NCI-H2107 treated with DMSO at 0.1 percent for 48 hours (cell line): ENCODE measurements around the gene PROM2.
A peak's percentile ranks its signal among the peaks of the same experiment; 100 is the strongest.
"Not testable (repeated sequence)": the region's sequence is repeated elsewhere in the genome, so short reads cannot be mapped to it uniquely, and the experiment has no call there.

Experiments
- DNase-seq: peaks from one replicate; lab custom pipeline; 2025; ENCODE audit not compliant: unreplicated experiment; lab: John Stamatoyannopoulos, UW

Gene PROM2, protein sequence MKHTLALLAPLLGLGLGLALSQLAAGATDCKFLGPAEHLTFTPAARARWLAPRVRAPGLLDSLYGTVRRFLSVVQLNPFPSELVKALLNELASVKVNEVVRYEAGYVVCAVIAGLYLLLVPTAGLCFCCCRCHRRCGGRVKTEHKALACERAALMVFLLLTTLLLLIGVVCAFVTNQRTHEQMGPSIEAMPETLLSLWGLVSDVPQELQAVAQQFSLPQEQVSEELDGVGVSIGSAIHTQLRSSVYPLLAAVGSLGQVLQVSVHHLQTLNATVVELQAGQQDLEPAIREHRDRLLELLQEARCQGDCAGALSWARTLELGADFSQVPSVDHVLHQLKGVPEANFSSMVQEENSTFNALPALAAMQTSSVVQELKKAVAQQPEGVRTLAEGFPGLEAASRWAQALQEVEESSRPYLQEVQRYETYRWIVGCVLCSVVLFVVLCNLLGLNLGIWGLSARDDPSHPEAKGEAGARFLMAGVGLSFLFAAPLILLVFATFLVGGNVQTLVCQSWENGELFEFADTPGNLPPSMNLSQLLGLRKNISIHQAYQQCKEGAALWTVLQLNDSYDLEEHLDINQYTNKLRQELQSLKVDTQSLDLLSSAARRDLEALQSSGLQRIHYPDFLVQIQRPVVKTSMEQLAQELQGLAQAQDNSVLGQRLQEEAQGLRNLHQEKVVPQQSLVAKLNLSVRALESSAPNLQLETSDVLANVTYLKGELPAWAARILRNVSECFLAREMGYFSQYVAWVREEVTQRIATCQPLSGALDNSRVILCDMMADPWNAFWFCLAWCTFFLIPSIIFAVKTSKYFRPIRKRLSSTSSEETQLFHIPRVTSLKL

DNA sequence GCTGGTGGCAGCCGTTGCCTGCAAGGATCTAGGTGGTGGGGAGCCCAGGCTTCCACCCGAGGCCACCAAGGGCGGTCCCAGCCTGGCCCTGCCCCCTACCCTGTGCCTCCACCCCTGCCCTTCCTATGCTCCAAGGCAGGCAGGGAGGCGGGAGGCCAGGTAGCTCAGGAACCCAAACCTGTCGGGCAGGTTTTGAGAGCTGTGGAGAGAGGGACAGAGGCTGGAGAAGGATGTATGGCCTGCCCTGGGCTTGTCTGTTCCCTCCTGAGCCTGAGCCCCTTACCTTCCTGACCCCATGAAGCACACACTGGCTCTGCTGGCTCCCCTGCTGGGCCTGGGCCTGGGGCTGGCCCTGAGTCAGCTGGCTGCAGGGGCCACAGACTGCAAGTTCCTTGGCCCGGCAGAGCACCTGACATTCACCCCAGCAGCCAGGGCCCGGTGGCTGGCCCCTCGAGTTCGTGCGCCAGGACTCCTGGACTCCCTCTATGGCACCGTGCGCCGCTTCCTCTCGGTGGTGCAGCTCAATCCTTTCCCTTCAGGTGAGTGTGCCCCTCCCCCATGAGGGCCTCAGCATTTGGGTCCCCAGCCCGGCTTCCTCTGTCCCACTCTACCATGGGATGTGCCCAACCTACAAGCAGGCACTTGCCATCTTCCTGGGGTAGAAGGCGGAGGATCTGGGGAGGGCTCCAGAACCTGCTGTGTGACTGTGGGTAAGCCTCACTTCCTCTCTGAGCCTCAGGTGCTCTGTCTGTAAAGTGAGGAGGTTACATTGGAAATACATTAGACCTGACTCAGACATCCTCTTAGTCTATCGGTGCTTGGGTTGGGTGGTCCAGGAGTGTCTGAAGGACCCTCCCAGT is at the start of gene PROM2:
Gene PROM2, plus strand, starts transcription at position 159 of the 860 bp plus-strand sequence. Its CDS starts 137 bp downstream, at position 296.
- DNase-seq: no peak

DNA sequence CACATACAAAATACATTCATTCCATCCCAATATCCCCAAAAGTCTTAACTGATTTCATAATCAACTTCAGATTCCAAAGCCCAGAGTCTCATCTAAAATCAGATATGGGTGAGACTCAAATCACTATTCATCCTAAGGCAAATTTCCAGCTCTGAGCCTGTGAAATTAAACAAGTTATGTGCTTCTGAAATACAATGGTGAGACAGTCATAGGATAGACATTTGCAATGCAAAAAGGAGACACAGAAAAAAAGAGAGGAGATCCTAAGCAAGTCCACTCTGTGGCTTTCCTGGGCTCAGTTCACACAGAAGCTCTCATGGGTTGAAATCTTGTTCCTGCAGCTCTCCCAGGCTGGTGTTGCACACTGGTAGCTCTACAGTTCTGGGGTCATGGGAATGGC is 48.6 kb upstream of the PROM2 start:
- DNase-seq: no peak

DNA sequence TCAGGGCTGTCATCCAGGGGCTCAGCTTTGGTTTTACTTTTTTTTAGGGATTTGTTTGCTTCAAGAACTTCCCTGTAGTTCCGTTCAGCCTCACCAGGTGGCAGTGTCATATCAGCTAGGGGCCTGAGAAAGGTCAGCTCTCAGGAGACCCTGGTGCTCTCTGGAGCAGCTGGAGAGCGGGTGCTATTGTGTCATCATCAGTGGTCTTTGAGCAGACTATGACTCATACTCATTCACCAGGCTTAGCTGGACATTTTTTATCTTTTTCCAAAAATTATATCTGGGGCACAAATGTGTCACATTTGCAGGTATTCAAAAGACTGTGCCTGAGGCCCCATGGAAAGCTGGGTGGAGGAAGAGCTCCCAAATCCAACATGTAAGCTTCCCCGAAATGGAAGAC is 42.5 kb upstream of the PROM2 start:
- peak; percentile 56 for DNase-seq

DNA sequence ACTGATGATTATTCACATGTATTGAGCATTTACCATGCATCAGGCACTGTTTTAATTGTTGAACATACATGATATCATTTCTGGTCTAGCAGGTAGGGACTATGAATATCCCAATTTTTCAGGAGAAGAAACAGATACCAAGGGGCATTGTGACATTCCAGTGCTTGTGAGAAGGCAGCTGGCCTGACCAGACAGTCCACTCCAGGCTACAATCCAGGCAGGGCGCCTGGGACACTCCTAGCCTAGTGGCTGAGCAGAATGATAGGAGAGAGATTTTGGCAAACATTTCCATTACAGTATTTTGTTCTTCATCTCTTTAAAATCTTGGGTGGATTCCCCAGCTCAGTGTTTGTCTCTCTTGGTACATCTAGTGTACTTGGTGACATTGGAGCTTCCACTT is 42.0 kb upstream of the PROM2 start:
- no peak for DNase-seq

DNA sequence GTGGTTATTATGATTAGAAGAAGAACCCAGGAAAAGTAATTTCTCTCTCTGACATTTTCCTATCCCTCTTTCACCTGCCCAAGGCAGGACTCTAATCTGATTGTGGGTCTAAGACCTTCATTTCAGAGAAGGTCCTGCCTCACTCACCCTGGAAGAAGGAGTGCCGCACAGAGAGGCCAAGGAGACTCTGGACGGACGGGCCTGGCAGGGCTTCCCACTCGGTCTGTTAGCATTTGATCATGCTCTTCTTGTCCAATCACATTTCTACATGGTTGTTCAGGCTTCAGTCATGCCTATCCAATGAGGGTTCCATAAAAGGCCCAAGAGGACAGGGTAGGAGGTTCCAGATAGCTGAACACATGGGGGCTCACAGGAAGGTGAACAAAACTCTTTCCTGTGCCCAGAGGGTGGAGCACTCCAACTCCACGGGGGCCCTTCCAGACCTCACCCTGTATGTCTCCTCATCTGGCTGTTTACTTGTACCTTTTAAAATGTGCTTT is 39.9 kb upstream of the PROM2 start:
- DNase-seq: no peak

DNA sequence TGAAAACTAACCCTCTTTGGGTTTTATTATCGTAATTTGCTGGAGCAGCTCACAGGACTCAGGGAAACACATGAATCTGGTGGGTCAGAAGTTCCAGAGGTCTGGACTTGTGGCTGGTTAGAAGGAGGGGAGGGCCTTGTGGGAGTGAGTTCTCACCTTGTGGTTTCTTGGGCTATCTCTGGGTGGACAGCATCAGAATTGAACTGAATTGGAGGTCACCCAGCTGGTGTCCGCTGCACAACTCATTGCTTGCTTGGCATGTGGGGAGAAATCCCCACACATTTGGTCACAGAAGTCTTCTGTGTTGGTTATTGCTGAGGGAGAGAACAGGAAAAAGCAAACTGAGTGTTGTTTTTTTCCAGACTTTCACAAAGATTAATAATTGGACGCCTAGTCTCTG is 39.4 kb upstream of the PROM2 start:
- no peak for DNase-seq

DNA sequence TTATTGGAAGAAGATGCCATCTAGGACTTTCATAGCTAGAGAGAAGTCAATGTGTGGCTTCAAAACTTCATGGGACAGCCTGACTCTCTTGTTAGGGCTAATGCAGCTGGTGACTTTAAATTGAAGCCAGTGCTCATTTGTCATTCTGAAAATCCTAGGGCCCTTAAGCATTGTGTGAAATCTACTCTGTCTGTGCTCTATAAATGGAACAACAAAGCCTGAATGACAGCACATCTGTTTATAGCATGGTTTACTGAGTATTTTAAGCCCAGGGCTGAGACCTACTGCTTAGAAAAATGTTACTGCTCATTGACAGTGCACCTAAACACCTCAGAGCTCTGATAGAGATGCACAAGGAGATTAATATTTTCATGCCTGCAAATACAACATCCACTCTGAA is 36.1 kb upstream of the PROM2 start:
- DNase-seq: no peak

DNA sequence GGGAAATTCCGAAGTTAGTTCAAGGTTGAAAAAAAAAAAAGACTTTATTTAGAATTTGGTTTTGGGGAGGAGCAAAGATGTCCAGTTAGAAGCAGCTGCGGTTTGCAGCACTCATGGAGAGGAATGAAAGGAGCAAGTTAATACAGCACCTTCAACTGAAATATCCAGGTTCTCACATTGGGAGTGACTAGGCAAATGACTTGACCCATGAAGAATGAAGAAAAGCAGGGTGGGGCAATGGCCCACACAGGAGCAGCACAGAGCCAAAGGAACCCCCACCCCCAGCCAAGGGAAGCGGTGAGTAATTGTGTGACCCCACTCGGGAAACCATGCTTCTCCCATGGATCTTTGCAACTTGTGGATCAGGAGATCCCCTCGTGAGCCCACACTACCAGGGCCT is 34.2 kb upstream of the PROM2 start:
- DNase-seq: no peak

DNA sequence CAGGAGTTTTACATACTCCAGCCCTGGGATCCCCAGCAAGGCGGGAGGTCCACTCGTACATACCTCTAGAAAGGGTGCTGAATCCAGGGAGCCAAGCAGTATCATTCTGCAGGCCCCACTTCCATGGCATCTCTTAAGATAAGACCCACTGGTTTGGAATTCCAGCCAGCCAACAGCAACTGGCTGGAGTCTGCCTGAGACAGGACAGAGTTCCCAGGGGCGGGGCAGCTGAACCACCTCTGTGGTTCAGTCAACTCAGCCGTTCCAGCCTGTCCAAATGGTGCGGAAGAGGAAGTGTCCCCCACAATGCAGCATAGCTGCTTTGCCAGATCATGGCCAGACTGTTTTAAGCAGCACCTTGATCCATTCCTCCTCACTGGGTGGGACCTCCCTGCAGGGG is 33.7 kb upstream of the PROM2 start:
- DNase-seq: no peak

DNA sequence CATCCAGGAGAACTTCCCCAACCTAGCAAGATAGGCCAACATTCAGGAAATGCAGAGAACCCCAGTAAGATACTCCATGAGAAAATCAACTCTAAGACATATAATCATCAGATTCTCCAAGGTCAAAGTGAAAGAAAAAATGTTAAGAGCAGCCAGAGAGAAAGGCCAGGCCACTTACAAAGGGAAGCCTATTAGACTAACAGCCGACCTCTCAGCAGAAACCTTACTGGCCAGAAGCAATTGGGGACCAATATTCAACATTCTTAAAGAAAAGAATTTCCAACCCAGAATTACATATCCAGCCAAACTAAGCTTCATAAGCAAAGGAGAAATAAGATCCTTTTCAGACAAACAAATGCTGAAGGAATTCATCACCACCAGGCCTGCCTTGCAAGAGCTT is 32.2 kb upstream of the PROM2 start:
- DNase-seq: not testable (repeated sequence)

DNA sequence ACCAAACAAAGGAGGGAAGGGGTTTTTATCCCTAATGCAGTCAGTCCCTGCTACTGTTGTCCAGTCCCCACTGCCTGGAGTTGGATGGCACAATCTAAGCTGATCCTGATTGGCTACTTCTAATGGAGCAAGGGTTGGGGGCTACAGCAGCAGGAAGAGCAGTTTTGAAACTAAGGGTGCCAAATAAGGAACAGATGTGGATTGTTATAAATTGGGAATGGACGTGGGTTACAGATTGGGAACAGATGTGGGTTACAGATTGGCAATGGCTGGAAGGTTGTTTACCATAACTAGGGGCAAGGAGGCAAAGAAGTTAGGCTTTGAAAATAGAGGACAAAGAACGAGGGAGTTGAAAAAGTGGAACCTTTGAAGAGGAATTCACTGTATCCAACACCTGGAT is 16.0 kb upstream of the PROM2 start:
- DNase-seq: no peak

DNA sequence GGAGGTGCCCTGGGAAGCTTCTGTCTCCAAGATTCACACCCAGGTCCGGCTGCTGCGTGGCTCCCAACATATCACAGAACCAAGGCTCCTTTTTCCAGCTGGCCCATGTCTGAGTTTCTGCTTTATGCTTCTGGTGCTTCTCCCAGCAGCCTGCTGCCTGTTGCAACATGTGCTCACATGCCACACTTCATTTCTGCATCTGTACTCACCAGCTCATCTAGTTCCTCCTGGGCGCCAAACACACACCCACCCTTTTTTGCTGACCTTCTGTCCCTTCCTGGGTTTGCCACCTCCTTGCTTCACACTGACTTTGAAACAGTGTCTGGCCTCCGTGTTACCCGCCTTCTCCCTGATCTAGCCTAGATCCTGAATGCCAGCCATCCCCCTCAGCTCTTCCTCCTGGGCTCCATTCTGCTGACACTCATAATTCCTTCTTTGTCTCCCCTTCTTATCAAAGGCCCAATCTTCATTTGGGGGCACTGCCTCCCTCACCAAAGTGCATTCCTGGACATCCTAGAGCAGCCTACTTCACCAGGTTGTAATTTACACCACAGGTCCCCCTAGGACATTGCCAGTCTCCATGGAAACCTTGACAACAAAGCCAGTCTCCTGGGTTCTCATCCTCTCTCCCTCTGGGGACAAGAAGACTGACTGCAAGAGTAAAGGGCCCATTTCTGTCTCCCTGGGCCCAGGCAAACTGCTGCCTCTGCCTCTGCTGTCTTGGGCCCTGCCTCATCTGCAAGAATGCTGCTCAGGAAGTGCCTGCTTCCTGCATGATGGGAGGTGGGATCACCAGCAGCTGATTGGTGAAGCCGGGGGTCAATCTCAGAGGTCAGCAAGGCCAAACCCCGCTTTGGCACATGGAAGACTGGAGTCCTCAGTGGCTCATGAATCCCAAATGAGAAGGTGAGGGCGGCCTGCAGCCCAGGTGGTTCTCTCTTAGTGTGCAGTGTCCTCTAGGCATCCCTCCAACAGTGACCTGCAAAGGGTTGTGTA is 13.9 kb upstream of the PROM2 start:
- no peak for DNase-seq

DNA sequence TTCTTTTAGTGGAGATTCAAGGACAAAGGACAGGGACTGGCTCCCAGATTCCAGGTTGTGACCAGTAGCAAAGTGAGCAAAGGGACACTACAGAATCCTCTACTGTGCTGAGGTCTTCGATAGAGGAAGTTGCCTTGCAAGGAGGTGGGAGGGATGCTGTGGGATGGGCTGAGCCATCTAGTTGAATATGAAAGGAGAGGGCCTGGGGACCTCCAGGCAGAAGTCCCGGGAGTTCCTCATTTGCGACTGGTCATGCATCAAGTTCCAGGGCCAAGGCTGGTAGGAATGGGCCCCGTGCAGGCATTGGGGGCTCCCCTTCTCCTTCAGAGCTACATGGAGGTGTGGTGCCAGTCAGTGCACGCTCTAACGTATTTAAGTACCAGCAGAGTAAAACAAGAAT is 12.6 kb upstream of the PROM2 start:
- no peak for DNase-seq

DNA sequence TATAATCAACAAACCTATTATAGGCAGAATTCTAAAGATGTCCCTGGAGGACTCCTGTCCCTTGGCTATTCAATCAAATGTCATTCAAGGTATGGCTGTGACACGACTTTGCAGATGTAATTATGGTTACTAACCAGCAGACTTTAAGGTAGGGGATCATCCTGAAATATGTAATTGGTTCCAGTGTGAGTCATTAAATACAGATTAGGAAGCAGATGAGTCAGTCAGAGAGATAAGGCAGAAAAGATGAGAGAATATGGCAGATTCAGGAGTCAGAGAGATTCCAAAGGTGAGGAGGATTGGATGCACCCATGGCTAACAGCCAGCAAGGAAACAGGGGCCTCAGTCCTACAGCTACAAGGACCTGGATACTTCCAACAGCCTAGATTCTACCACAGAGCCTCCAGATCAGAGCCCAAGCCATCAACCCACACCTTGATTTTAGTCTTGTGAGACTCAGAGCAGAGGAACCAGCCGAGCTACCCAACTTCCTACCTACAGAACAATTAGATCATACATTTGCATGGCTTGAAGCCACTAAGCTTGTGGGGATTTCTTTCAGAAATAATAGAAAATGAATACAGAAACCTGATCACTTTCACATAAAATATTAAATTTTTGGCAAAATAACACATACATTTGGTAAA is 11.2 kb upstream of the PROM2 start:
- DNase-seq: no peak

DNA sequence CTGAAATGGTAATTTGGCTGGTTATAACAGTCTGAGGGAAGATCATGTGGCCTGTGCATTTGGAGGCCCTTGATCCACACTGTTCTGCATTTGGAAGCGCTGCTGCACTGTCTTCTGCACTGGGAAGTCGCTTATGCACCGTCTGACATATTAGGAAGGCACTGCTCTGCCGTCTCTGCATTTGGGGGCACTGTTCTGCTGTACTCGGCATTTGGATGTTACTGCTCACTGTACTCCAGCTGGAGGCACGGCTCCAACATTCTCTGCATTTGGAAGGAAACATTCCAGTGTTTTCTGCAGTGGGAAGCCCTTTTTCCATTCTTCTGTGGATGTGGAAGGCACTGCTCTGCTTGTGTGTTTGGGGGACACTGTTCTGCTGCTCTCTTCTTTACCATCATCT is 9.6 kb upstream of the PROM2 start:
- DNase-seq: peak; percentile 10

DNA sequence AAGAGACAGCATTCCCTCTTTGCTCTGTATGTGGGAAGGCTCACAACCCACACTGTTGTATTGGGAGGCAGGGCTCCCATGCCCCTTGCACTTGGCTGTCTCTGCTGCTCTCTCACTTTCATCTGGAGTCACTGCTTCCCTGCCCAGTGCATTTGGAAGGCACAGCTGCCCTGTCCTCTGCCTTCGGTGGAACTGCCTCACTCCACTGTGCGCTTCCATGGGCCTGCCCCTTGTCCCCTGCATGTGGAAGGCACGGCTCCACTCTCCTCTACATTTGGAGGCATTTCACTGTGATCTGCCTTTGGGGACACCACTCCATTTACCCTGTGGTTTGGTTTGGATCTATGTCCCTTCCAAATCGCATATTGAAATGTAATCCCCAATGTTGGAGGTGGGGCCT is 9.1 kb upstream of the PROM2 start:
- DNase-seq: no peak

DNA sequence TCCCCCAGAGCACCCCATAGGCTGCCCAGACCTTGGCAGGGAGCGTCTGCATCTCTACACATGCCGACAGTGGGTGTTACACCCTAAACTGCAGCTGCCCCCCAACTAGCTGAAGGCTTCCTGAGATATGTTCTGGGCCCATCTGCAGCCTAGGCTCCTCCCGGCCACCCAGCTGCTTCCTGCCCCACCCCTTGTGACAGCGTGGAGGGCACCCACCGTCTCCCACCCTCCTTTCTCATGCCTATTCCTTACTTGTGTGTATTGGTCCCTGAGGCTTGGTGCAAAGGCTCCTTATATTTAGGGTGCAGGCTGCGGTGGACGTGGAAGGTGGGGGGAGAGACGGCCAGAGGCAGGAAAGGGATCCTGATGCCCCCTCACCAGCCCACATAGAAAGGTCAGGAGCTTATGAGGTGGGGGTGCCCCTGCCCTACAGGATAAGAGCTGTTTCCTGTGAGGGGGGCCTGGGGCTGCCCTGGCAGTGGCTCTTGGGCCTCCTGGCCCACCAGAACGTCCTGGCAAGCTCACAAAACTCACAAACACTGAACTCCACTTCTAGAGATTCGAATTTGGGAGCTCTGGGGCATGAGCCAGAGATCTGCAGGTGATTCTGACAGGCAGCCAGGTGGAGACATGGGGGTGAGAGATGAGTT is 7.3 kb upstream of the PROM2 start:
- no peak for DNase-seq

DNA sequence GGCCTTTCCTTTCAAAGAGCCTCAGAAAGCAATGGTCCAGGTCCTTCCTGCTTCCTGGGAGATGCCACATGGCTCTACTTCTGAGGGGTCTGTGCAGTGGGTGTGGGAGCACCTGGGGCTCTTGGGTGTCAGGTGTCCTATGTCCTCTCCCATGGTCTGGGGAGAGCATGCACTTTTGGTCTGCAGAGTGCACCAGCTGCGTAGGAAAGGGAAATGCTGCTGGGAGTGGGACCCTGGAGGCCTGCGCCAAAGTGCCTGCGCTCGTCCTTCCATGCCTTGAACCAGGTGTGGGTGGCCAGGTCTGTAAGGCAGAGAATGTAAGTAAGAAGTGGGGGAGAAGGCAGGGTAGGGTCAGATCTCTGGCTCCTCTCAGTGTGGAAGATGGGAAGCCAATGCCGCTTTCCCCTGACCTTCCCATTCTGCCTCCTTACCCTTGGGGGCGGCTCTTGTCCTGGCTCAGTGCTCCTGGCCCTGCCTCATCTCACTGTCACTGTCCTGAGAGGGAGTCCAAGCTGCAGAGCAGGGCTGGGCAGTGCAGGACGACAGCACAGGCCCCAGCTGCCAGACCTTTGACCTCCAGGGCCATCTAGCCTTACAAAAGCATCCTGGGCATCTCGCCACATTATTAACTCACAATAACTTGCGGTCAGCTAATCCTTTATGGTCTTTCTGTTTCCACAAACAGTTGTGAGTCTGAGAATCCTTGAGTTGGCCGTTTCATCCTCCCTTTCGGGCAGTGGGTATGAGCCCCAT is 6.6 kb upstream of the PROM2 start:
- no peak for DNase-seq
